GM12865 (cell line): ENCODE data around the gene MON2.

Source experiments
- DNase-seq: peaks from one replicate; pipeline ENCODE4 v3.0.0; 2010; ENCODE audit warnings: low read depth
- H3K4me3 ChIP-seq: 2 replicates; pipeline ENCODE4 v1.5.1; 2011; ENCODE audit warnings: mild to moderate bottlenecking, low read depth, low read length, control low read depth
- TF ChIP-seq, protein P1 (sequence below): IDR thresholded peaks from 2 replicates; pipeline ENCODE4 v1.5.1; 2011; ENCODE audit warnings: low read length, control low read depth, low read depth, inconsistent platforms; ENCODE audit not compliant: insufficient read depth; ENCODE audit errors: missing control alignments

MON2 gene

DNA sequence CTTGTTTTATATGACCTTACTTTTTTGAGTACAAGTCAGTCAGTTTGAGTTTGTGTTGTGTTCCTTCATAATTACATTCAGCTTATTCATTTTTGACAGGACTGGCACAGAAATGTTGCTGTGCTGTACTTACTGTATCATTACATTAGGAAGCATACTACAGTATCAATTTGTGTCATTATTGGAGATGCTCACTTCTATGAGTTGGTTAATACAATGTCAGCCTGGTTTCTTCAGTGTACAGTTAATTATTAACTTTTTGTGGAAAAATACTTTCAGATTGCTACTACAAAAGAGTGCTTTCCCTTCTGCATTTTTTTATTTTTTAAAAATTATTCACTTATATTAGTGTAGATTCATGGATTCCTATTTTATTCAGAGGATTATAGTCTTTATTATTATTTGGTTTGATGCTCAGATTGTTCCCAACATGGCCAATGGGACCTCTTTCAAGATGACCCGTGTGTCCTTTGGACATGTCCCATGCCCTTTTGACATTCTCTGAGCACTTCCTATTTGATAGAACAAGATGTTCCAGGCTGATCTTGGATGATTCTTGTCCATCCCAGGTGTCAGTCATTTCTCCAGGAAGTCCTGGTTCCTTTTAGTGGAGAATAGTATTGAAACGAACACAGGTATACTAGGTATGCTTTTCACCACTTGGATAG lies 66.6 kb downstream of the MON2 start:
- DNase-seq = no peak
- no peak overlapping the region for H3K4me3 ChIP-seq
- TF ChIP-seq, protein P1, sequence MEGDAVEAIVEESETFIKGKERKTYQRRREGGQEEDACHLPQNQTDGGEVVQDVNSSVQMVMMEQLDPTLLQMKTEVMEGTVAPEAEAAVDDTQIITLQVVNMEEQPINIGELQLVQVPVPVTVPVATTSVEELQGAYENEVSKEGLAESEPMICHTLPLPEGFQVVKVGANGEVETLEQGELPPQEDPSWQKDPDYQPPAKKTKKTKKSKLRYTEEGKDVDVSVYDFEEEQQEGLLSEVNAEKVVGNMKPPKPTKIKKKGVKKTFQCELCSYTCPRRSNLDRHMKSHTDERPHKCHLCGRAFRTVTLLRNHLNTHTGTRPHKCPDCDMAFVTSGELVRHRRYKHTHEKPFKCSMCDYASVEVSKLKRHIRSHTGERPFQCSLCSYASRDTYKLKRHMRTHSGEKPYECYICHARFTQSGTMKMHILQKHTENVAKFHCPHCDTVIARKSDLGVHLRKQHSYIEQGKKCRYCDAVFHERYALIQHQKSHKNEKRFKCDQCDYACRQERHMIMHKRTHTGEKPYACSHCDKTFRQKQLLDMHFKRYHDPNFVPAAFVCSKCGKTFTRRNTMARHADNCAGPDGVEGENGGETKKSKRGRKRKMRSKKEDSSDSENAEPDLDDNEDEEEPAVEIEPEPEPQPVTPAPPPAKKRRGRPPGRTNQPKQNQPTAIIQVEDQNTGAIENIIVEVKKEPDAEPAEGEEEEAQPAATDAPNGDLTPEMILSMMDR = no peak

DNA sequence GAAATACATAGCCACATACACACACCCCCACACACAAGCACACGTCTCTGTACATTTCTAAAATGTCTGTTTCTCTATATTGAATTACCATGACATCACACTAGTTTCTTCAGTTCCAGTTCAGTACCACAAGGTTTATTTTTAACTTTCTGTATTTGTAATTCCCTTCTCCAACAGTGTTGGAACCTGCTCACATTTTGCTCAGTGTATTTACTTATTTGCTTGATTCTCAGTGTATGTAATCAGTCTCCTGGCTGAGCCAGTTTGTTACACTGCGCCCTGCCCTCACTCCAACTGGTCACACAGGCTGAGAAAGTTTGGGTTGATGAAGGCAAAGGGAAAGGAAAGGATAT lies 67.1 kb downstream of the MON2 start:
- TF ChIP-seq, protein P1 = no peak
- DNase-seq = no peak
- no peak overlapping the region for H3K4me3 ChIP-seq

DNA sequence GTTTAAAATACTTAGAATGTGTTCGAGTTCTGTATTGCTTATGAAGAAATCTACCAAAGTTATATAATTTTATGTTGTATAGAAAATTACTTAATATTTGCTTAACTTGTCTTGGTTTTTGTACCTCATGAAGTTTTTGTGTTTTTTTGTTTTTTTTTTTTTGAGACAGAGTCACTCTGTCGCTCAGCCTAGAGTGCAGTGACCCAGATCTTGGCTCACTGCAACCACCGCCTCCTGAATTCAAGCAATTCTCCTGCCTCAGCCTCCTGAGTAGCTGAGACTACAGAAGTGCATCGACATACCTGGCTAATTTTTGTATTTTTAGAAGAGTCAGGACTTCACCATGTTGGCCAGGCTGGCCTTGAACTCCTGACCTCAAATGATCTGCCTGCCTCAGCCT lies 69.9 kb downstream of the MON2 start:
- TF ChIP-seq, protein P1 = no peak
- no peak for DNase-seq
- no peak overlapping the region for H3K4me3 ChIP-seq

DNA sequence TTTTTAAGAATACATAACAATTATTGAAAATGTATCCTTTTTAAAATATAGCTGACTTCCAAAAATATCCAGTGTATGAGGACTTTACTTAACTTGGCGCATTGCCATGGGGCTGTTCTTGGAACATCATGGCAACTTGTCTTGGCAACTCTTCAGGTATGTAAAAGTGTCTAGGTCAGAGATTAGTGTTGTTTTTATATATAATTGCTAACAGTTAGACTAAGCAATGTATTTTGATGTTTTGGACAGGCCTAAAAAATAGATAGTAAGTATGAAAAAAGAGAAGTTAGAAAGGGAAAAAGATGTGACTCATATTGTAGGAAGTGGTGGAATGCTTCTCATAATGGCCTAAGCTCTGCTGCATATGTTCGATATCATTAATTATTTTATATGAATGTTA lies 70.9 kb downstream of the MON2 start:
- H3K4me3 ChIP-seq = no peak overlapping the region
- no peak for DNase-seq
- TF ChIP-seq, protein P1 = no peak

DNA sequence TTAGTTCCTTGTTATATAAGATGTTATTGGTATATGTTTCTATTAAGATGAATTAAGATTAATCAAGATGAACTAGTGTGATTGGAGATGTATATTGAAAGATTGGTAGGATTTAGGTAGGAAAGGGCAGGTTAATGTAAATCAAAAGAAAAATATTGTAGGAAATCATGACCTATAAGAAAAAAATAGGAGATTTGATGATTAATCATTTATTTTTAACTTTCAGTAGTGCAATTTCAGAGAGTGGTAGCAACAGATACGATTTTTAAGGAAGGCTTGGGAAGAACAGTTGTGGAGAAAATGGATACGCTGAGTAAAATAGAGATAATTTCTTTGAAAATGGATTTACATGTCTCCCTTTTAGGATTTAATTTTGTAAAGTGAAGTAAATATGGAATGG lies 73.7 kb downstream of the MON2 start:
- no peak overlapping the region for H3K4me3 ChIP-seq
- TF ChIP-seq, protein P1 = no peak
- no peak for DNase-seq

DNA sequence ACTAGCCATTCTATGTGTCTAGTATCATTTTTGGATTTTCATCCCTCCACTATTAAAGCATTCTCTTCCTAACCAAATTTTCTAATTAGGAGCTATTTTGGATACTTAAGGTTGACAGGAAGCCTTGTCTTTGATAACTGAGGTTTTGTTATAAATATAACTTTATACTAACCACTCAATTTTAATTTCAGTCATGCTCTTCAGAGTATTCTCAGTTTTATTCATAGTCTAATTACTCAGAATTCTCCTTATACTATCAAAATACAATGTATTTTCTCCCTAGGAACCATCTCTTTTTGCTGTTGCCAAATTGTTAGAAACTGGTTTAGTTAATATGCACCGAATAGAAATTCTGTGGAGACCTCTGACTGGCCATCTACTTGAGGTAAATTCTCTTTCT lies 76.2 kb downstream of the MON2 start:
- H3K4me3 ChIP-seq = no peak overlapping the region
- no peak for DNase-seq
- TF ChIP-seq, protein P1 = no peak

DNA sequence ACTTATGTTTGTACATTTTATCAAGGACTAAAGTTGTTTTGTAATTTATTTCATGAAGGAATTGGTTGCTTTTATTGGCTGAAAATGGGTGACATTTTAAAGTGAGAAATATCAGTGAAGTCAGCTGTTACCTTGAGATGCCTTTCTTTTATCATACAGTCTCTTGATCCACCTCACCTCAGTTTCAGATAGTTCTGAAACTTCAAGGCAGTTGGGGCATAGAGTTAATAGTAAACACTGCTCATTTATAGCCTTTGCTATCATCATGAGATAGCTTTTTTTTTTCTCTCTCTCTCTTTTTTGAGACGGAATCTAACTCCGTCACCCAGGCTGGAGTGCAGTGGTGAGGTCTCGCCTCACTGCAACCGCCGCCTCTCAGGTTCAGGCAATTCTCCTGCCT lies 76.7 kb downstream of the MON2 start:
- TF ChIP-seq, protein P1 = no peak

More for the DNA sequence above, 76.7 kb downstream of the MON2 start:
- no peak for DNase-seq
- no peak overlapping the region for H3K4me3 ChIP-seq
